C4-2B (cell line): Measurements from ENCODE around the gene MOB3B.

ENCODE experiments used
- ZFX ChIP-seq: fragments of 450-650 bp; IDR thresholded peaks from 2 replicates; pipeline ENCODE4 v1.6.1; 2017
- TF ChIP-seq, protein P1 (sequence below): fragments of 450-650 bp; conservative IDR thresholded peaks from 2 replicates; pipeline ENCODE4 v1.5.1; 2017; ENCODE audit warnings: mild to moderate bottlenecking

DNA sequence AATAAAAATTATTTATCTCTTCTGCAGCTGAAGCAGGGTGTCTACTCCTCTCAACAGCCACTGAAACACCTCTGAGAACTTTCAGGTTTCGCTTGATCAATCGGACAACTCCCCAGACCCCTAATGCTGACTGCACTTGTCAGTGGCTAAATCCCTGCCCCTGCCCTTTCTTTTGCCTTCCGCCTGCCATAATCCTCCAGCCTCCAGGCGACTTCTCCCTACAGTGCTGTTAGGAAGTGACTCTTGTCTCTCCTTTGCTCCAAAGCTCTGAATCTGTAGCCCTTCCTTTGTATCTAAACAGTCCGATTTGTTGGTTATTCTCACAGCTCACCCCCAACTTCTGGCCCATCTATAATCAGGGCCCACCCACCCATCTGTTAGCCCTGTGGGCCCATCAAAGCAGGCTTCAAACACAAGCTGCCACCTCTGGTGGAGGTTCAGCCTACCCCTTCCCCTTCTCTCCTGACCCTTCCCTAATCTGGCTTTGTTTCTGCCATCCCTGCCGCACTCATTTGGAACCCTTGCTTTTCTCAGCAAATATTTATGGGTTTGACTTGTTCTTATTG is 59.2 kb downstream of the MOB3B start:
- TF ChIP-seq, protein P1, sequence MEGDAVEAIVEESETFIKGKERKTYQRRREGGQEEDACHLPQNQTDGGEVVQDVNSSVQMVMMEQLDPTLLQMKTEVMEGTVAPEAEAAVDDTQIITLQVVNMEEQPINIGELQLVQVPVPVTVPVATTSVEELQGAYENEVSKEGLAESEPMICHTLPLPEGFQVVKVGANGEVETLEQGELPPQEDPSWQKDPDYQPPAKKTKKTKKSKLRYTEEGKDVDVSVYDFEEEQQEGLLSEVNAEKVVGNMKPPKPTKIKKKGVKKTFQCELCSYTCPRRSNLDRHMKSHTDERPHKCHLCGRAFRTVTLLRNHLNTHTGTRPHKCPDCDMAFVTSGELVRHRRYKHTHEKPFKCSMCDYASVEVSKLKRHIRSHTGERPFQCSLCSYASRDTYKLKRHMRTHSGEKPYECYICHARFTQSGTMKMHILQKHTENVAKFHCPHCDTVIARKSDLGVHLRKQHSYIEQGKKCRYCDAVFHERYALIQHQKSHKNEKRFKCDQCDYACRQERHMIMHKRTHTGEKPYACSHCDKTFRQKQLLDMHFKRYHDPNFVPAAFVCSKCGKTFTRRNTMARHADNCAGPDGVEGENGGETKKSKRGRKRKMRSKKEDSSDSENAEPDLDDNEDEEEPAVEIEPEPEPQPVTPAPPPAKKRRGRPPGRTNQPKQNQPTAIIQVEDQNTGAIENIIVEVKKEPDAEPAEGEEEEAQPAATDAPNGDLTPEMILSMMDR = no peak
- no peak for TF ChIP-seq ZFX
